ENCODE data around the gene ME3. TPM values are rescaled to one million over a fixed set of nuclear protein-coding genes. Genes with fewer than 3 reads are reported as not detected.
"Not testable (repeated sequence)": the region's sequence is repeated elsewhere in the genome, so short reads cannot be mapped to it uniquely, and the experiment has no call there.

Gene ME3
- total RNA-seq, 1 donor = 56.9 TPM

DNA sequence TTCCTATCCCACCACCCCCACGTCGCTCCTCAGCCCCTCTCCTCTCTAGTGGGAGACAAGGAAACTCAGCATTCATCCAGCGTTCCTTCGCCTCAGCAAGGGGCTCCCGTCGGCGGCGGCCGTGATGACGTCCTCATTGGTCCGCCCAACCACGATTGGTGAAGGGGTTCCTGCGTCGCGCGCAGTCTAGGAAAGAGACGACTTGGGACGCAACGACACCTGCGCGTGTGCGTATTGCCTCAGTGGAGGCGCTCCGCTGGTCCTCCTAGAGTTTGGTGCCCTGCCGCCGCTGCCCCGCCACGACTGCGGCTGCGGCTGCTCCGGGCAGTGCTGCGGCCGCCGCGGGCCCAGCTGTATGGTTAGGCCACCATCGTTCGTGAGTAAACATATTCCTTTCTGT, 241.2 kb downstream of the ME3 start:
- H3K4me3 ChIP-seq (ENCODE audit: low read depth, low read length) = no peak overlapping the region
- TF ChIP-seq CTCF (IDR thresholded peaks at IDR 0.05; ENCODE audit: insufficient read depth, low read length) = no peak
- DNase-seq (ENCODE audit: low read depth) = no peak

DNA sequence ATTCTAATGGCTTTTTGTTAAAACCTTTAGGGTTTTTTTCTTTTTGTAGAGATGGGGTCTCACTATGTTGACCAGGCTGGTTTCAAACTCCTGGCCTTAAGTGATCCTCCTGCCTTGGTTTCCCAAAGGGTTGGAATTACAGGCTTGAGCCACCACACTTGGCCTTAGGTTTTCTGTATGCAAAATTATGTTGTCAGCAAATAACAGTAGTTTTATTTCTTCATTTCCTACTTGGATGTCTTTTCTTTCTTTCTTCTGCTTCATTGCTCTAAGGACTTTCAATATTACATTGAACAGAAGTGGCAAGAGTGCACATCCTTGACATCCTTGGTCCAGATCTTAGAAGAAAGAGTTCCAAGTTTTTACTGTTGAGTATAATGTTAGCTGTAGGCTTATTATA, 245.0 kb downstream of the ME3 start:
- DNase-seq (ENCODE audit: low read depth) = no peak
- no peak overlapping the region for H3K4me3 ChIP-seq (ENCODE audit: low read depth, low read length)
- no peak for TF ChIP-seq CTCF (IDR thresholded peaks at IDR 0.05; ENCODE audit: insufficient read depth, low read length)

DNA sequence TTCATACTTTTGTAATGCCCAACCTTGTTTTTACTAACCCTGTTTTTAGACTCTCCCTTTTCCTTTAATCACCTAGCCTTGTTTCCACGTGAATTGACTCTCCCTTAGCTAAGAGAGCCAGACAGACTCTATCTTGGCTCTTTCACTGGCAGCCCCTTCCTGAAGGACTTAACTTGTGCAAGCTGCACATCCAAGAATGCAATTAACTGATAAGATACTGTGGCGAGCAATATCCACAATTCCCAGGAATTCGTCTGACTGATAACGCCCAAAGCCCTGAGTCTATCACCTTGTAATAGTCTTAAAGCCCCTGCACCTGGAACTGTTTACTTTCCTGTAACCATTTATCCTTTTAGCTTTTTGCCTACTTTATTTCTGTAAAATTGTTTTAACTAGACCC, 248.9 kb downstream of the ME3 start:
- DNase-seq (ENCODE audit: low read depth) = peak; percentile 16
- H3K4me3 ChIP-seq (ENCODE audit: low read depth, low read length) = not testable (repeated sequence)

DNA sequence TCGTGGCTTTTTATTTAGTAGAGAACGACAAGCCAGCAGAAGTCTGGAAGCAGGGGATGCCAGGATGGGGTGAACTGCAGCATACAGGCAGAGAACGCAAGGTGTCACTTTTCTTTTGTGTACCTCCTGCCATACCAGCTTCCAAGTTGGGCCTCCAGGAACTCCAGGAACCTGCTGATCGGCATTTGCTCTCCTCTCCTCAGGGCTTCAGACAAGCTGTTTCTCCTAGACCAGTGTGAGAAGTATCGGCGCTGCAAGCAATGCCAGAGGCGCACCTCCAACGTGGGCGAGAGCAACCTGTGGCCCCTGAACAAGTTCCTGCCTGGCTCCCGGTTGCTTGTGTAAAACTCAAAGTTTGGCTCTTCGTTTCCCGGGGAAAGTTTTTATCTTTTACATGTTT, 250.0 kb downstream of the ME3 start:
- no peak for TF ChIP-seq CTCF (IDR thresholded peaks at IDR 0.05; ENCODE audit: insufficient read depth, low read length)
- no peak for DNase-seq (ENCODE audit: low read depth)
- H3K4me3 ChIP-seq (ENCODE audit: low read depth, low read length) = no peak overlapping the region

GRCh38 chr11:86421946-86422345, 250.5 kb downstream of the ME3 start:
- no peak overlapping the region for H3K4me3 ChIP-seq (ENCODE audit: low read depth, low read length)
- no peak for DNase-seq (ENCODE audit: low read depth)
- TF ChIP-seq CTCF (IDR thresholded peaks at IDR 0.05; ENCODE audit: insufficient read depth, low read length) = no peak

- no peak overlapping the region for H3K4me3 ChIP-seq (ENCODE audit: low read depth, low read length)
- peak; percentile 20 for TF ChIP-seq CTCF (IDR thresholded peaks at IDR 0.05; ENCODE audit: insufficient read depth, low read length)
- DNase-seq (ENCODE audit: low read depth) = peak; percentile 37
Observed at GRCh38 chr11:86418917-86419316, 253.5 kb downstream of the ME3 start.

DNA sequence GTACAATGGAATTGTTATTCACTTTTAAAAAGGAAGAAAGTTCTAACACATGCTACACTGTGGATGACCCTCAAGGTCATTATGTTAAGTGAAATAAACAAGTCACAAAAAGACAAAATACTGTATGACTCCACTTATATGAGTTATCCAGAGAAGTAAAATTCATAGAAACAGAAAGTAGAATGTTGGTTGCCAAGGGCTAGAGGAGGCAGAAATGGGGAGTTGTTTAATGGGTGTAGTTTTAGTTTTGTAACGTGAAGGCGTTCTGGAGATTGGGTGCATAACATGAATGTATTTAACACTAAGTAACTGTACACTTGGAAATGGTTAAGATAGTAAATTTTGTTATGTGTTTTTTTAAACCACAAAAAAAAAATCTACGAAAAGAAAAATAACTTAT, 253.9 kb downstream of the ME3 start:
- H3K4me3 ChIP-seq (ENCODE audit: low read depth, low read length) = no peak overlapping the region
- DNase-seq (ENCODE audit: low read depth) = no peak
- TF ChIP-seq CTCF (IDR thresholded peaks at IDR 0.05; ENCODE audit: insufficient read depth, low read length) = no peak

Data from fibroblast of the aortic adventitia (primary cell).